Gastroesophageal sphincter (tissue), 4 donors: ENCODE data around the gene MAP1S. TPM values are rescaled to one million over a fixed set of nuclear protein-coding genes. Genes with fewer than 3 reads are reported as not detected.

ENCODE experiments used
- ATAC-seq: fragments of 150-250 bp; one replicate; pipeline ENCODE4 v1.9.1; 2016; ENCODE audit warnings: mild to moderate bottlenecking, moderate library complexity
- H3K27ac ChIP-seq, 4 donors: fragments of 200-600 bp; sonication (generic) in 3 of 4; 1 replicate in 3 of 4; 2 replicates in 1 of 4; pipeline ENCODE4 v1.5.1; 2016 to 2019
- H3K27me3 ChIP-seq: fragments of 200-600 bp; sonication (generic); one replicate; pipeline ENCODE4 v1.5.1; 2019
- H3K36me3 ChIP-seq, 2 donors: fragments of 200-600 bp; sonication (generic); one replicate each; pipeline ENCODE4 v1.5.1; 2019; ENCODE audit warnings: control low read depth in 1 of 2
- H3K4me1 ChIP-seq, 3 donors: fragments of 200-600 bp; sonication (generic); 1 replicate in 2 of 3; 2 replicates in 1 of 3; pipeline ENCODE4 v1.5.1; 2016 to 2019; ENCODE audit warnings: control low read depth in 2 of 3
- H3K4me3 ChIP-seq, 2 donors: fragments of 200-600 bp; sonication (generic); one replicate each; pipeline ENCODE4 v1.5.1; 2019; ENCODE audit warnings: mild to moderate bottlenecking in 1 of 2, moderate library complexity in 1 of 2
- H3K9me3 ChIP-seq, 3 donors: fragments of 200-600 bp; sonication (generic); one replicate each; pipeline ENCODE4 v1.5.1; 2017 to 2019; ENCODE audit warnings: control low read depth in 2 of 3
- CTCF ChIP-seq, 4 experiments: fragments of 200-600 bp in 2 of 4; fragments of 450-650 bp in 2 of 4; sonication (generic) in 1 of 4; IDR thresholded peaks; one replicate each; pipeline ENCODE4 v1.5.1; 2017 to 2019; ENCODE audit warnings: antibody characterized with exemption in 4 of 4, mild to moderate bottlenecking in 2 of 4, moderate library complexity in 2 of 4
- EP300 ChIP-seq: sonication (generic); formaldehyde crosslinking; IDR thresholded peaks from one replicate; pipeline ENCODE4 v1.6.1; 2017; ENCODE audit warnings: antibody characterized with exemption, mild to moderate bottlenecking
- POLR2A ChIP-seq, 2 donors: fragments of 450-650 bp; IDR thresholded peaks; one replicate each; pipeline ENCODE4 v1.6.1; 2017; ENCODE audit warnings: antibody characterized with exemption in 2 of 2, mild to moderate bottlenecking in 2 of 2, moderate library complexity in 1 of 2
- POLR2AphosphoS5 ChIP-seq: sonication (generic); formaldehyde crosslinking; IDR thresholded peaks from one replicate; pipeline ENCODE4 v1.6.1; 2017; ENCODE audit warnings: antibody characterized with exemption
- WGBS, 2 donors: methylation state at CpG; one replicate each; pipeline ENCODE4 v1.1.5; 2018; ENCODE audit warnings: low coverage in 1 of 2; 5-methylcytosine and 5-hydroxymethylcytosine counted together
- total RNA-seq, 4 donors: library from RNA; depleted of rRNA; stranded (reverse); fragments of >200 nt; gene quantifications; one replicate each; pipeline ENCODE4 v1.1.0, GENCODE V29; 2016

Gene MAP1S
- total RNA-seq, 4 donors from 2014 or later: 18.8 to 47.3 (median 23.9) TPM

DNA sequence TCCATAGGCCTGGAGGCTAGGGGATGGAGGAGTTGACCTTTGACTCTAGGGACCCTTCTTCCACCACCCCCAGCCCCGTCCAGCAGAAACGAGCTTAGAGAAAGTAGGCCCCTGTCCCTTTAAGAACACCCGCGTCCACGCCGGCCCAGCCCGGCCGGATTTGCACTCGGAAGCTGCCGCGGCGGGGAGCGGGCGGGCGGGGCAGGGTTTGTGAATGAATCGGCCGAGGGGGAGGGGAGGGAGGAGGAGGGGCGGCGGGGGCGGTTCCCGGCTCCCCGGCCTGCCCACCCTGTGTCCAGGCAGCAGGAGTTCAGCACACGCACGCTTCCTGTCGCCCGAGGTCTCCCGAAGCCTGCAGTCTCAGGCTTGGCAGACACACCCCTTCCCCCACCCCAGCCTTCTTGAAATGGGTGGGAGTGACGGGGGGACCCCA is 32.7 kb upstream of the MAP1S start:
- Histone ChIP-seq H3K4me1 (peaks cover 0 to 30% (median 18%) of the 10 kb centered on the region in 3 donors), H3K27me3 (peaks cover 100% of the 10 kb centered on the region), H3K4me3 (peak overlapping the region in 1 of 2 donors; percentile 4), H3K36me3 (no peaks in the 10 kb centered on the region), H3K27ac (no peak overlapping the region), H3K9me3 (no peaks in the 10 kb centered on the region)
- WGBS, 2 donors: no CpG with 5 or more reads among the region's 28 CpGs
- ATAC-seq: no peak
- no peak for TF ChIP-seq POLR2A (IDR thresholded peaks at IDR 0.05)
- no peak for TF ChIP-seq EP300
- TF ChIP-seq POLR2AphosphoS5: no peak
- TF ChIP-seq CTCF (IDR thresholded peaks at IDR 0.05): no peak

- TF ChIP-seq EP300 (no peak), POLR2A (IDR thresholded peaks at IDR 0.05) (no peak), POLR2AphosphoS5 (no peak), CTCF (IDR thresholded peaks at IDR 0.05) (no peak)
- Histone ChIP-seq H3K36me3 (no peaks in the 10 kb centered on the region), H3K27me3 (peaks cover 100% of the 10 kb centered on the region), H3K4me1 (peaks cover 0 to 30% (median 18%) of the 10 kb centered on the region in 3 donors), H3K9me3 (no peaks in the 10 kb centered on the region), H3K4me3 (no peak overlapping the region), H3K27ac (no peak overlapping the region)
- 0% methylated on average over 1 to 6 of the region's 24 CpGs for WGBS, 2 donors
- ATAC-seq: no peak
These were observed 32.0 kb upstream of the MAP1S start for GRCh38 chr19:17687141-17687856.

GRCh38 chr19:17687857-17688784 is 31.2 kb upstream of the MAP1S start, which contains the start of gene UNC13A:
UNC13A (minus strand) TSS chr19:17688354; CDS start chr19:17688199, 155 bp downstream.
- TF ChIP-seq POLR2A (IDR thresholded peaks at IDR 0.05): no peak
- TF ChIP-seq POLR2AphosphoS5: no peak
- TF ChIP-seq CTCF (IDR thresholded peaks at IDR 0.05): no peak
- TF ChIP-seq EP300: no peak
- Histone ChIP-seq H3K4me1 (peaks cover 0 to 30% (median 18%) of the 10 kb centered on the region in 3 donors), H3K36me3 (no peaks in the 10 kb centered on the region), H3K27me3 (peaks cover 99% of the 10 kb centered on the region), H3K27ac (no peak within 1 kb of the TSS), H3K9me3 (no peaks in the 10 kb centered on the region), H3K4me3 (no peak within 1 kb of the TSS)
- no peak for ATAC-seq
- WGBS, 2 donors: 7 to 10% methylated on average over 4 to 6 of the region's 77 CpGs

DNA sequence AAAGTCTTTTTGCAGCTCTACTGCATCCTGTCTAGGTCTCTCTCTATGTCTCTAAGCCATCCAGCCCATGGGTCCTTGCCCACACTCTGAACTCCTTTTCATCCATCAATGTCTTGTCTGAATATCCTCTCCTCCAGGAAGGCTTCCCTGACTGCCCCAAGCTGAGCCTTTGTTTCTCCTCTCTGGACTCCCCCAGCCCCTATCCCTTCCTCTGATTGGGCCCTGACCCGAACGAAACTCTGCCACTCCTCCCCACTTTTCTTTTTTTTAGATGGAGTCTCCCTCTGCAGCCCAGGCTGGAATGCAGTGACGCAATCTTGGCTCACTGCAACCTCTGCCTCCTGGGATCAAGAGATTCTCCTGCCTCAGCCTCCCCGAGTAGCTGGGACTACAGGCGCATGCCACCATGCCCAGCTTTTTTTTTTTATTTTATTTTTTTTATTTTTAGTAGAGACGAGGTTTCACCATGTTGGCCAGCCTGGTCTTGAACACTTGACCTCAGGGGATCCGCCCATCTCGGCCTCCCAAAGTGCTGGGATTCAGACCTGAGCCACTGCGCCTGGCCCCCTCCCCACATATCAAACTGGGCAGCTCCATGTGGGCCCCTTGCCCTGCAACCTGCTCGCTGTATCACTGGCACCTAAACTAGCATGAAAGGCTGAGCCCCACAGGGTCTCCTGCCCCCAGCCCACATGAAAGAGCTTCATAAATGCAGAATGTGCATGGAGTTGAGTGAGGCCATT is 30.3 kb upstream of the MAP1S start:
- 34 to 80% methylated on average over 2 to 4 of the region's 10 CpGs for WGBS, 2 donors
- Histone ChIP-seq H3K4me1 (peaks cover 0 to 30% (median 18%) of the 10 kb centered on the region in 3 donors), H3K4me3 (no peak overlapping the region), H3K27ac (no peak overlapping the region), H3K9me3 (no peaks in the 10 kb centered on the region), H3K36me3 (no peaks in the 10 kb centered on the region), H3K27me3 (peaks cover 99% of the 10 kb centered on the region)
- no peak for ATAC-seq
- no peak for TF ChIP-seq EP300
- no peak for TF ChIP-seq POLR2A (IDR thresholded peaks at IDR 0.05)
- no peak for TF ChIP-seq POLR2AphosphoS5
- no peak for TF ChIP-seq CTCF (IDR thresholded peaks at IDR 0.05)
